GM21447 (cell line): ENCODE data around the gene TMIGD2.
A peak's percentile ranks its signal among the peaks of the same experiment; 100 is the strongest.
"Not testable (repeated sequence)": the region's sequence is repeated elsewhere in the genome, so short reads cannot be mapped to it uniquely, and the experiment has no call there.

Experiments used
- ATAC-seq: cut with Tn5 transposase; IDR thresholded peaks from one replicate; pipeline ENCODE4 v1.9.1; 2021; ENCODE audit not compliant: unreplicated experiment

TMIGD2 gene

DNA sequence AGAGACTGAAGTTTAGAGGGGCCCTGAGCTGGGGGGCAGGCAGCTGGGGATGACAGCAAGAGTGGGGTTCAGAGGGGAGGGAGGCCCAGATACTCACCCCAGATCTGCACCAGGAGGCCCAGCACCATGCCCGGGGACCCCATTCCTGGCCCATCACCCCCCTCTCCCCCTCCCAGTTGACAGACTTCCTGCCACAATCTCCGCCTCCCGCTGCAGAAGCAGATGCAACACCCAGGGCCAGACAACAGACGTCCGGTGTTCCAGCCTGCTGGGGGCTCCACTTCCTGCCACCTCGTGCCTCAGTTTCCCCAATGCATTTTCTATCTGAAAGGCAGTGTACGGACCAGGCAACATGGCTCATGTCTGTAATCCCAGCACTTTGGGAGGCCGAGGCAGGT is at the start of gene TMIGD2:
Gene TMIGD2 (minus strand): TSS at position 147 of the 398 bp plus-strand sequence. CDS start 4 bp downstream, at position 143.
- no peak for ATAC-seq

- ATAC-seq = no peak
Observed at GRCh38 chr19:4350726-4351125, 48.5 kb upstream of the TMIGD2 start.

DNA sequence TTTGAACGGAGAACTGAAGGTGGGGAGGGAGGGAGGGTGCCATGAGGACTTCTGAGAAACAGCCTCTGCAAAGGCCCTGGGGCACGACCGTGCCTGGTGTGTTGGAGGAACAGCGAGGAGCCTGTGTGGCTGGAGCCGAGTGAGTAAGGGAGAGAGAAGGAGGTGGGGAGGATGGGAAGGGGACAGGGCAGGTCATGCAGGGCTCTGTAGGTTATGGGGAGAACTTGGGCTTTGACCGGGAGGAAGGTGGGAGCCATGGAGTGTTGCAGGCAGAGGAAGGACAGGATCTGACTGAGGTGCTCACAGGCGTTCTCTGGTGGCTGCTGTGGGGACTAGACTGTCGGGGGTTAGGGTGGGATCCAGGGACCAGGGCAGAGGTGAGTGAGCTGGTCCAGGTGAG is 47.9 kb upstream of the TMIGD2 start:
- ATAC-seq = no peak

DNA sequence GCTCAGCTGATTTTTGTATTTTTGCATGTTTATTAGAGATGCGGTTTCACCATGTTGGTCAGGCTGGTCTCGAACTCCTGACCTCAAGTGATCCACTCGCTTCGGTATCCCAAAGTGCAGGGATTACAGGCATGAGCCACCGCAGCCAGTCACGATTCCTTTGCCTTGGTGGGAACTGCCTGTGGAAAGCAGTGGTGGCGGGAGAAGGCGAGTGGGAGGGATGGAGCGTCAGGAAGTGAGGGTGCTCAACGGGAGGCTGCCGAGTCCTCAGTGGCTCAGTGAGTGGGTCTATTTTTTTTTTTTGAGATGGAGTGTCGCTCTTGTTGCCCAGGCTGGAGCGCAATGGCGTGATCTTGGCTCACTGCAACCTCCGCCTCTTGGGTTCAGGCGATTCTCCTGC is 47.0 kb upstream of the TMIGD2 start:
- not testable (repeated sequence) for ATAC-seq

DNA sequence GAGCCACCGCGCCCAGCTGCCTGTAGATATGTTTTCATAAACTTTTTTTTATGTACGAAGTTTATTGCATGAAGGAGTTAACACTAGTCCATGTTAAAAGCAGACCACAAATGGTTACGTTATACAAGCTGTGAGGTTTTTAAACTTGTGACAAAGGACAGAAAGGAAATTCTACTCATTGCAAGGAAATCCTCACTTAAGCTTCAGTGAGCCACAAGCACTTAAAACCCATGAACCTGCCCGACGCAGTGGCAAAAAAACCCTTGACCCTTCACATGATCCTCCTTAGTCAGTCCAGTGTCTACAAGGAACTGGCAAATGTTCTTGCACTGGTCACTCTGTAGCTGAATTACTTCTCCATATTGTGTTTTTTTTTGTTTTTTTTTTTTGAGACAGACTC is 45.3 kb upstream of the TMIGD2 start:
- no peak for ATAC-seq

DNA sequence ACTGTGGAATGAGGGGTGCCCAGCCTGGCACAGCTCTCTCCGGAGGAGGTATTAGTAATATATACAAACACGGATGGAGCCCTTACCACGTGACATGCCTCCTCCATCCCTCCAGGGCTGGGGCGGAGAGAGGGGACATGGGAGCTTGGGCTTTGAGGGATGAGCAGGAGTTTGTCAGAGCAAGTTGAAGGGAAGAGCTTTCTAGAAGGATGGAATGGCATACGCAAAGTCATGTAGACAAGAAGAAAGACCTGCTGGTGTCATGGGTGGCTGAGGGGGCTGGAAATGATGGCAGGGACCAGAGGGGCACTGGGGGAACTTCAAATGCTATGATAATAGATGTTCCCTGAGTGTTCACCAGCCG is 43.8 kb upstream of the TMIGD2 start:
- no peak for ATAC-seq

- no peak for ATAC-seq
Observed at GRCh38 chr19:4345342-4346019, 43.3 kb upstream of the TMIGD2 start.

DNA sequence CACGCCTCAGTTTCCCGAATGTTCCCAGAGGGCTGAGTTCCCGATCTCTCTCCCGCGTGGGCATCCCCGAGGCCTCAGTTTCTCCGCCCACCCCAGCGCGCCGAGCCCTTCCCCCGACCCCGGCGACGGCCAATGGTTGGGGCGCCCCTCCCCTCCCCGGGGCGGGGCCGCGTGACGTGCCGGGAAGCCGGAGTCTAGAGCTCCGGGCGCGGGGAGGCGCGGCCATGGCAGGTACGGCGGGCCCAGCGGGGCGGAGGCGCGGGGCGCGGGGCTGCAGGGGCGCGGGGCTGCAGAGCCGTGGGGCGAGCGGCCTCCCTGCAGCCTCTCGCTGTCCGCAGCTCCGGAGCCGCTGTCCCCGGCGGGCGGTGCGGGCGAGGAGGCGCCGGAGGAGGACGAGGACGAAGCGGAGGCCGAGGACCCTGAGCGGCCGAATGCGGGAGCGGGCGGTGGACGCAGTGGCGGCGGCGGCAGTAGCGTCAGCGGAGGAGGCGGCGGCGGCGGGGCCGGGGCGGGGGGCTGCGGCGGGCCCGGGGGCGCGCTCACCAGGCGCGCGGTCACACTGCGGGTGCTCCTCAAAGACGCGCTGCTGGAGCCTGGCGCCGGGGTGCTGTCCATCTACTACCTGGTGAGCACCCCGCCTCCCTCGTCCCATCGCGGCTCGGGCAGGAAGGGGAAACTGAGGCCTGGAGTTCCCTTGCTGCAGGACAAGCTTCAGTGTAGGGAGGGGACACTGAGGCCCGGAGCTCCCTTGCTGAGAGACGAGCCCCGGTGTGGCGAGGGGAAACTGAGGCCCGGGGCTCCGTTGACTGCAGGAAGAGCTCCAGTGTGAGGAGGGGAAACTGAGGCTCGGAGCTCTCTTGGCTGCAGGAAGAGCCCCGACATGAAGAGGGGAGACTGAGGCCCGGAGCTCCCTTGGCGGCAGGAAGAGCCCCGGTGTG is 41.5 kb upstream of the TMIGD2 start, which contains the start of gene MPND:
Gene MPND (plus strand): TSS at position 193 of the 938 bp plus-strand sequence. CDS start 32 bp downstream, at position 225.
- peak; percentile 41 for ATAC-seq

- peak; percentile 82 for ATAC-seq
Observed at GRCh38 chr19:4342615-4343369, 40.6 kb upstream of the TMIGD2 start.

DNA sequence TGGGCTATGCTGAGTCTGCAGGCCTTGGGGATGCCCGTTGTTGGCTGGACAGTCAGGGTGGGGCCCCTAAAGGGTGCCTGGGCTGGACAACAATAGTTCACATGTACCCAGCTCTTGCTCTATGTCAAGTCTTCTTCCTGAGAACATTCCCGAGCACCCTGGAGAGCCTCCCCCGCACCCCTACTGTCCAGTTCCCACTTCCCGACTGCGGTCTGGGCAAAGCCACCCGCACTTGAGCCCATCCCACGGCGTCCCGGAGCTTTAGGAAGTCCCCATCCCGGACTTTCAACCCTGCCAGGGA is 40.1 kb upstream of the TMIGD2 start:
- ATAC-seq = no peak

GRCh38 chr19:4338441-4339355 is 36.5 kb upstream of the TMIGD2 start, which contains the start of gene STAP2:
STAP2 (minus strand) TSS chr19:4338827; CDS start chr19:4338753, 74 bp downstream.
- no peak for ATAC-seq

DNA sequence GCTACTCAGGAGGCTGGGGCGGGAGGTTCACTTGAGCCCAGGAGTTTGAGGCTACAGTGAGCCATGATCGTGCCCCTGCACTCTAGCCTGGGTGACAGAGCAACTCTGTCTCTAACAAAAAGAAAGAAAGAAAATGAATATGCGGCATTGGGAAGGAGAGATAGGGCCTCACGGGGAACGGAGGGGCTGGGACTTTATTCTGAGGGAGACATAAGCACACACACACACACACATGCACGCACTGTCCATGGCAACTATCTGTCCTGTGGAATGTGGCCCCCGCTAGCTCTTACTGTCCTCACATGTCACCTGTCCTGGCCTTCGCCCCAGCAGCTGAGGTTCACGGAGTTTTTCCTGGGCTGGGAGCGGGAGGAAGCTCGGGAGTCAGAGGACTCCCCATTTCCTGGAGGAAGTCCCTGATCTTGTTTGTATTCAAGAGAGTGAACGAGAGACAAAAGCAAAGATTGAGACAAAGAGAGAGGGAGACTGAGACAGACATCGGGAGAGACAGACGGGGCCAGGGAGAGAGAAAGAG is 35.8 kb upstream of the TMIGD2 start:
- no peak for ATAC-seq

DNA sequence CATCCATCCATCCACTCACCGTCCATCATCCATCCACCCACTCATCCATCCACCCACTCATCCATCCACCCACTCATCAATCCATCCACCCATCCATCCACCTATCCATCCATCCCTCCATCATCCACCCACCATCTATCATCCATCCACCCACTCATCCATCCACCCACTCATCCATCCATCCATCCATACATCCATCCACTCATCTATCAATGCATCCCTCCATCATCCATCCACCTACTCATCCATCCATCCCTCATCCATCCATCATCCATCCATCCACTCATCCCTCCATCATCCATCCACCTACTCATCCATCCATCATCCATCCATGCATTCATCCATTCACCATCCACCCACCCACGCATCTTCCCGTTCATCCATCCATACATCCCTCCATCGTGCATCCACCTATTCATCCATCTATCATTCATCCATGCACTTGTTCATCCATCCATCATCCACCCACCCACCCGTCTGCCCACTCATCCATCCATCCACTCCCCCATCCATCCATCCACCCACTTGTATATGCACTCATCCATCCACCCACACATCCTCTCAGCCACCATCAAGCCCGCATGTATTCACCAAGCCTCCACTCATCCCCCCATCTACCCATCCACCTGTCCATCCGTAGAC is 32.9 kb upstream of the TMIGD2 start:
- ATAC-seq = no peak

GRCh38 chr19:4329858-4330257 is 27.7 kb upstream of the TMIGD2 start:
- no peak for ATAC-seq

DNA sequence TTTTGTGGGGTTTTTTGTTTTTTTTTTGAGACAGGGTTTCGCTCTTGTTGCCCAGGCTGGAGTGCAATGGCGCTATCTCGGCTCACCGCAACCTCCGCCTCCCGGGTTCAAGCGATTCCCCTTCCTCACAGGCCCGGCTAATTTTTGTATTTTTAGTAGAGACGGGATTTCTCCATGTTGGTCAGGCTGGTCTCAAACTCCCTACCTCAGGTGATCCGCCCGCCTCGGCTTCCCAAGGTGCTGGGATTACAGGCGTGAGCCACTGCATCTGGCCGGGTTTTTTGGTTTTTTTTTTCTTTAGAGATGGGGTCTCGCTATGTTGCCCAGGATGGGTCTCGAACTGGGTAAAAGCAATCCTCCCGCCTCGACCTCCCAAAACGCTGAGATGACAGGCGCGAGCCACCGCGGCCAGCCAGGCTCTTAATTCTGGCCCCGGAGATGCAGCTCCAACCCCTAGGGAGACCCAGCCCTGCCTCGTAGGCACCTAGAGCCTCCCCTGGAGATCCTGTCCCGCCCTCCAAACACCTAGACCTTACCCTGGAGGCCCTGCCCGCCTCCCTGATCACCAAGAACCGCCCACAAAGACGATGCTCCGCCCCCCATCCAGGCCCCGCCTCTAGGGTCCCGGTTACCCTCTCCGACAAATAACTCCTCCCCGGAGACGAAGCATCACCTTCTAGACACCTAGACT is 26.9 kb upstream of the TMIGD2 start:
- not testable (repeated sequence) for ATAC-seq

DNA sequence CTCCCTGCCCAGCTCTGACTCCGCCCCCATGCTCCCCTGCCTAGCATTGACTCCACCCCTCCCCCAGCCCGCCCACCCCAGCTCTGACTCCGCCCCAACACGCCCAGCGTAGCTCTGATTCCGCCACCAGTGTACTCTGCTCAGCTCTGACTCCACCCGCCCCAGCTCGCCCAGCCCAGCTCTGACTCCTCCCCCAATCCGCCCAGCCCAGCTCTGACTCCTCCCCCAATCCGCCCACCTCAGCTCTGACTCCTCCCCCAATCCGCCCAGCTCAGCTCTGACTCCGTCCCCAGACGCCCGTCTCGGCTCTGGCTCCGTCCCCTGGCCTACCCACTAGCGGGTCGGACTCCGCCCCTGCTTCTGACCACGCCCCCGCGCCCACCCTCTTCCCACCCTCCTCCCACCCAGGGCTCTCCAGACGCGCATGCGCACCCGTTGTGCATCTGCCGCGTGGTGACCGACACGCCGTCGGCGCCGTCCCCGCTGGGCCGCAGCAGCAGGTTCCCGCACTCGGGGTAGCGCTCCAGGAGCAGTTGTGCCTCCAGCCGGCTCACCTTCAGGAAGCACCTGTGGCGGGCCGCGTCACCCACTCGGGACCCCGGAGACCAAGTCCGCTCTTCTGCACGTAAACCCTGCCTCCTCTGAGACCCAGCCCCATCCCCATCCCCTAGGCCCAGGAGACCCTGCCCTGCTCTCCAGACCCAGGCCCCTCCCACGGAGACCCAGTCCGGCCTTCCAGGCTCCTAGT is 26.2 kb upstream of the TMIGD2 start:
- peak; percentile 69 for ATAC-seq

DNA sequence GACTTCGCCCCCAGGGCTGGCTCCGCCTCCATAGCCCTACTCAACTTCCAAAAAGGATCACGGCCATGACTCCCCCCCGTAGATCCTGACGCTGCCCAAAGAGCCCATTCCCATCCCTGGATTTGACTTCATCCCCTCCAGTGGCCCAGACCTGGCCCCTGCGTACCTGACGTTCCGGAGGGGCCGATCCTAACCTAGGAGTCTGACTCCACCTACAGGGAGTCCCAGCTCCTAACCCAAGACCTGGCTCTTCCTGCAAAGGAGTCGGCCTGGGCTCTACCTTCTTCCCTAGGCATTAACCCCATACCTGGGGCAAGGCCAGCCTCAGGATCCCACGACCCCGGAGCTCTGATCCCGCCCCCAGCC is 25.7 kb upstream of the TMIGD2 start:
- peak; percentile 10 for ATAC-seq

DNA sequence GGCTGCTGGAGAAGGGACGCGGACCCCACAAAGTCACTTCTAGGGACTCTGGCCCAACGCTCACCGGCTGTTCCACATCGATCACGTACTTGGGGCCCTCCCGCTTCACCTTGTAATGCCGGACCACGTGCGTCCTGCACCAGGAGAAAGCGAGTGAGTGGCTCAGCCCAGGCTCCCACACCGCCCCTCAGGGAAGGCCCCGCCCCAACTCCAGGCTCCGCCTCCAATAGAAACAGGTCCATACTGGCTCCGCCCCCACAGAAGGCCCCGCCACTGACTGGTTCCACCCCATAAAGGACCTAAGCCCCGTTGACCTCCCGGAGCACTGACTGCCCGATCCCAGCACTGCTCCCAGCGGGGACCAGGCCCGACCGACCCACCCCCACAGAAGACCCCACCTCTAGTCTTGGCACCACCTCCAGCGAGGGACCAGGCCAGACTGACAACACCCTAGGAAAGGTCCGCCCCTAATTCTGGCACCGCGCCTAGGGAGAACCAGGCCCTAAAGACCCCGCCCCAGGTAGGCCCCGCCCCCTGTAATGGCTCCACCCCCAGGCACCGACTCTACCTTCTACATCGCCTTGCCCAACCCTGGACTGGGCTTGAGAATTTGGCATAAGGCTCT is 25.2 kb upstream of the TMIGD2 start:
- no peak for ATAC-seq
